GM19467 (cell line): Measurements from ENCODE around the gene BCL2A1.
"Not testable (repeated sequence)": the region's sequence is repeated elsewhere in the genome, so short reads cannot be mapped to it uniquely, and the experiment has no call there.

Source experiments
- ATAC-seq: cut with Tn5 transposase; IDR thresholded peaks from one replicate; pipeline ENCODE4 v1.9.1; 2021; ENCODE audit warnings: mild to moderate bottlenecking, moderate library complexity; ENCODE audit not compliant: unreplicated experiment

The BCL2A1 gene

DNA sequence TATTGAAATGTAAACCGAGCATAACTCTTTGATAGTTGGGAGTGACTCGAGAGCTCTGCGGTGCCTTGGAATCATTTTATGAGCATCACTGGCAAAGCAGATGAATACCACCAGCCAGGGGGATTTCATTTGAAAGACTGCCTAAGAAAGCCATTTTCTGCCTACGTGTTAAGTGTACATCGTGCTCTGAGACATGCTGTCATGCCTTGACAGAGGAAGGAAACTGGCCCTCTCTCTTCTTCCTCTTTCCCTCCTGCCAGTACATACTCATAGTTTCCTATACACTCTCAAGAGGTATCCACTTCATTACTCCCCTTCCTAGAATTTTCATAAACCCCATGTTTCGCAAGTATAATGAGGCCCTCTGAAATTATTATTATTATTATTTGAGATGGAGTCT, 8.8 kb downstream of the BCL2A1 start:
- ATAC-seq = peak; percentile 43

DNA sequence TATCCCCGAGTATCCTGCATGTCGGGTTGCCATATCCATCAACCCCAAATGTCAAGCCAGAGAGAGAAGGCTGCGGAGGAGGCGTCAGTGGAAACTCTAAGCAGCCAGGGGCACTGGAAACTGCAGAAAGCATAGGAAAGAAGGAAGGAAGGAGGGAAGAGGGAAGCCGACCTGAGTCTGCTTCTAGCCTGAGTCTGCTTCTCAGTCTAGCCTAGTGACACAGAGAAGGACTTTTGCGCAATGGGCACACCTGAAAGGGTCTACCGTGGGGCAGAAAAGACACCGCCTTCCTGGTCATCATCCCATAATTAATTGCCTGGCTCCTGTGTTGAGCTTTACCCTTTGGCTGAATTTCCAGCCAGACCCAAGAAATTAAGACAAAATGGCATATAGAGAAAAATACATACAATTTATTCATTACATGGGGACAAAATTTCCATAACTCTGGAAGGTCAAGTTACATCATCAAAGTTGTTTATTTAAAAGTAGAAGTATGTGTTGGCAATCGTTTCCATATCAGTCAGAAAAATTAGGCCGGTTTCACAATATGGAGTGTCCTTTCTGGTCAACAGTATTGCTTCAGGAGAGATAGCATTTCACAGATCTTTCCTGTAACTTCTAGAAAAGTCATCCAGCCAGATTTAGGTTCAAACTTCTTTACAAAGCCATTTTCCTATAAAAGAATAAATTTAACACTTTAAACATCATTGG, 10.3 kb downstream of the BCL2A1 start:
- no peak for ATAC-seq

DNA sequence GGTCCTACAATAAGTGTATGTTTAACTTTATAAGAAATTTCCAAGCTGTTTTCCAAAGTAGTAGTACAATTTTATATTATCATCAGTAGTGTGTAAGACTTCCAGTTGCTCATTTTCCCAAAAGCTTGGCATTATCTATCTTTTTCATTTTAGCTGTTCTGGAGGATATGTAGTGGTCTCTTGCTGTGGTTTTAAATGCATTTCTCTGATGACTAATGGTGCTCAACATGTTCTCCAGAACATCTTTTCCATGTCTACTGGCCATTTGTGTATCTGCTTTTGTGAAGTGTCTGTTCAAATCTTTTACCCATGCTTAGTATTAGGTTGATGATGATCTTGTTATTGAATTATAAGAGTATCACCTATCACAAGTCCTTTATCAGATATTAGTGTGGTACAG, 13.3 kb downstream of the BCL2A1 start:
- ATAC-seq = no peak

DNA sequence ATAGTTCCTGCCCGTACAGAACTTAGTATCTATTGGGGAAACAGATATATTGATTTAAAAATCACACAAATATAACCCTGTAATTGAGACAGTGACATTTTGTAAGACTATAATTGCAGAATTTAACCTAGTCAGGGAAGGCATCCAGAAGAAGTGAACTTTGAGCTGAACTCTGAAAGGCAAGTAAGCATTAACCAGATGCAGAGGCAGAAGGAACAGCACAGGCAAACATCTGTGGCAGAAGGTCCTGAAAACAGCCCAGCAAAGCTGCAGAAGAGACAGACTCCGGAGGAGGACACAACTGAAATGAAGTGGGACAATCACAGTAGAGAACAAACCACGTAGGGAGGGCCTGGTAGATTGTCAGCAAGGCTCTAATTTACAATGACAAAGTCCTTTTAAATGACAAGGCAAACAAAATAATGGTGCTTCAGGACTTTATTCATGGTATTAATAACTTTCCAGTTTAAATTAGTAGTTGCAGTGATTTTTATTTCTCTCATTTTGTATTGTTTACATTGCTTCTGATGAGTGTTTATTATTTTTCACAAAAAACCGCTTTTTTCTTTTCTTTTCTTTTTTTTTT, 14.5 kb downstream of the BCL2A1 start:
- ATAC-seq = no peak

DNA sequence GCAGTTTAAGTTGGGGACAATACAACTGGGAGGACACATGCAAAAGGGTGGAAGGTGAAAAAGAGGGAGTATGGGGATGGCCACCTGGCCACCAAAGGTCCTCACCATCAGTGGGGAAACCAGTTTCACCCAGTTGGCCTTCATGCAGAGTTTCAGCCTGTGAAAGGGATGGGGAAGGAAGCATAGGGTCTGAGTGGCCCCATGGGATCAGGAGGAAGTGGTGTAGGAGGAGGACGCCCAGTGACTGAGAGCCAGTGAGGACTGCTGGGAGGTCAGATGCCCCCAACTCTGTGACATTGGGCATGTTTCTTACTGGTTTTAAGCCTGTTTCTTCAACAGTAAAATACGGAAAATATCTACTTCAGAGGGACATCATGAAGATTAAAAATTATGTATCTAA, 16.3 kb downstream of the BCL2A1 start:
- no peak for ATAC-seq

DNA sequence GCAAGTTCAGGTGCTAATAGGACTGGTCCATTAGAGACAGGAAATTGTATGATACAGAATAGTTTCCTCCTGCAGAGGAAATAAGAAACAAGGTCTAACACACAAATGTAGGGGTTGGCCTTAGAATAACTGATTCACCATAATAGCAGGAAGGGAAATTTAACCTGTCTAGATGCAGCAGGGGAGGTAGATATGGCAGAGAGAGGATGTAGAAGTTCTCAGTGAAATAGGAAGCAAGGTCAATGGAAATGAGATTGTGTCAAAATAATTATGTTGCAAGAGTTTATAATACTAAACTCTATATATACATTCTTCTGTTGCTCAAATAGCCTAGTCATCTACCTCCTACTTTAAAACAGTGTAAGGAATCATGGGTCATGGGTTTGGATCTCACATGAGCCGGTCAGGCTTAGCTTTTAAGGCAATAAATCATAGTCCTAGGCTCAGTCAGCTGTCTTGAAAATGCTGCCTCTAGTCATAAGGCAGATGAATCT, 17.0 kb downstream of the BCL2A1 start:
- ATAC-seq = no peak

DNA sequence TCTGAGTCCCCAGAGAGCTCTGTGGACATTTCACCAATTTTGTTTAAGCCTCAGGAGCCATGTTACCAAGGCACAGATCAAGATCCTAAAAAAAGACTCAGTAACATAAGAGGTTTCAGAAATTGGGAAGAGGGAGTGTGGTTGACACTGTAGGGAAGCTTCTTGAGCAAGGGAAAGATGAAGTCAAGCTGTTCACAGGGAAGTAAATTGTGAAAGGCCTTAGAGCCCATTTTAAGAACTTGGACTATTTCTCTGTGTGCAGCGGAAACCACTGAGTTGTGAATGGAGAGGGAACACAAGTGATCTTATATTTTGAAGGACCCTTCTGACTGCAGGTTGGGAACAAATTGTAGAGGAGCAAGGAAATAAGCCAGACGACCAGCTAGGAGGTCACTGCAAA, 18.7 kb downstream of the BCL2A1 start:
- ATAC-seq = no peak

DNA sequence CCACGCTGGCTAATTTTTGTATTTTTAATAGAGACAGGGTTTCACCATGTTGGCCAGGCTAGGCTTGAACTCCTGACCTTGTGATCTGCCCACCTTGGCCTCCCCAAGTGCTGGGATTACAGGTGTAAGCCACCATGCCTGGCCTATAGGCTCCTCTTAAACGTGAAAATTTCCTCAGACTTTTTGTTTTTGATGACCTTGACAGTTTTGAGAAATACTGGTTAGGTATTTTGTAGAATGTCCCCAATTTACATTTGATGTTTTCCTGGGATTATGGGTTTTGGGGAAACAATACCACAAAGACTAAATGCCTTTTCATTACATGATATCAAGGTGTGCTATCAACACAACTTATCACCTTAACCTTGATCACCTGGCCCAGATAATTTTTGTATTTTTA, 20.7 kb downstream of the BCL2A1 start:
- no peak for ATAC-seq

DNA sequence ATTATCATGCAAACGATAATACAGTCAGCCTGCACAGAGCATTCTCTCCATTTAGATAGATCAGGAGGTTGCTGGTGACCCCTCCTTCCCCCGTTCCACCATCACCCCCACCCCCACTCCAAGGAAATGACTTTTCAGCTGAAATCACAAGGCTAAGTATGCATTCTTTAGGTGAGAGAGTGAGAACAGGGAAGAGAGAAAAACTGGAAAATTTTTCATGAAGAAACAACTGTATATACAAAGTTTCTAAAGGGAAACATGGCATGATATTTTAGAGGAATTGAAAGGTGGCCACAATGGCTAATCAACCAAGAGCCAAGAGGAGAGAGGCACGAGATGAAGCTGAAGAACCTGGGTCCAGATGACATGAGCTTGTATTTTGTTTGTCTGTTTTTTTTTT, 22.2 kb downstream of the BCL2A1 start:
- ATAC-seq = no peak

DNA sequence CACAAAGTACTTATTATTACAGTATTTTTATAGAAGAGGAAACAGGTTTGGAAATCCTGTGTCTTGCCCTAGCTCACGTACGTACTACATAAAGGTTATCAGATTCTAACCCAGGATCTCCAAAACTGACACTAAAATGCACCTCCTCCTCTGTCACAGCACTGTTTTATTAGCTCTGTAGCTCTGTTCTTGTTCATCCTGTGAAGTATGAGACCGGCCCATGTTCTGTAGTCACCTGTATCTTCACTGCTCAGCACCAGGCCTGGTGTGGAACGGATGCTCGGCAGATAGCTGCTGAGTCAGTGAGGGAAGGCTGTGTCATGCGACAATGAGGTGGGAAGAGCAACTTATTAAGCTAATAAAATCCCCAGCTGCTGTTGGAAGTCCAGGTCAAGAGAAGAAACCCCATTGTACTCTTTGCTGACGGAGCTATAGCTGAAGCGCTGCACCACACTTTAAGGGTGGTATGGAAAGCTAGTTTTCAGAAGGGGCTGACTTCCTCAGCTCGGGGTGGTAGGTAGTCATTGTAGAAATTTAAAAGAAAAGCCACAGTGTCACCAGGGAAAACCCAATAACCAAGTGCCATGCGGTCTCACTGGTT, 22.8 kb downstream of the BCL2A1 start:
- no peak for ATAC-seq

DNA sequence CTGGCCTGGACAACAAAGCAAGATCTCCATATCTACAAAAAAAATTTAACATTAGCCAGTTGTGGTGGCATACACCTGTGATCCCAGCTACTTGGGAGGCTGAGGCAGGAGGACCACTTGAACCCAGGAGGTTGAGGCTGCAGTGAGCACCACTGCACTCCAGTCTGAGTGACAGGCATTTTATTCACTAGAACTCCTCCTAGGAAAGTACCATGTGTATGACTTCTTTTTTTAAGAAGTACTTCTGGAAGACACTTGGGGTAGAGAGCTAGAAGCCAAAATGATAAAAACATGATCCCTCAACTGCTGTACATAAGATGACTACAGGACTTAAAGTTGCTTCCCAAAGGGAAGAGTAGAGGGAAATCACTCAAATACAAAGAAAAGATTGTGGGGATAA, 24.0 kb downstream of the BCL2A1 start:
- ATAC-seq = no peak

DNA sequence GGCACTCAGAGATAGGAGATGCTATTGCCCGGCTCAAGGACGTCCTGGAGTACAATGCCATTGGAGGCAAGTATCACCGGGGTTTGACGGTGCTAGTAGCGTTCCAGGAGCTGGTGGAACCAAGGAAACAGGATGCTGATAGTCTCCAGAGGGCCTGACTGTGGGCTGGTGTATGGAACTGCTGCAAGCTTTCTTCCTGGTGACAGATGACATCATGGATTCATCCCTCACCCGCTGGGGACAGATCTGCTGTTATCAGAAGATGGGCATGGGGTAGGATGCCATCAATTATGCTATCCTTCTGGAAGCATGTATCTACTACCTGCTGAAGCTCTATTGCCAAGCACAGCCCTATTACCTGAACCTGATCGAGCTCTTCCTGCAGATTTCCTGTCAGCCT, 26.4 kb downstream of the BCL2A1 start:
- no peak for ATAC-seq

DNA sequence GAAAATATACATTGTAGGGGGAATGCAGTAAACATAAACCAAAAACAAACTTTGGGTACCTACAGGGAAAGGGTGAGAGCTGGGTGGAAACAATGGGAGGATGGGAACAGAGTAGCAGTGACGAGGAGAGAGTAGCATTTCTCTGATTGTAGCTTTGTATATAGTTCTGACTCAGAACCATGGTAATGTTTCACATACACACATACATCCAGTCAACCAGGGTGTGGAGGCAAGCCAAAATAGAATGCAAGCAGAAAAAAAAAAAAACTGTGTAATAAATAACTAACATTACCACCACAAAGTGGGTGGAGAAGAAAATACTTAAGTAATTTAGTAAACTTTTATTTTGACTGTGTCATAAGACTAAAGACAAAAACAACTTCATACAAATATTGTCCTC, 27.2 kb downstream of the BCL2A1 start:
- peak; percentile 55 for ATAC-seq

DNA sequence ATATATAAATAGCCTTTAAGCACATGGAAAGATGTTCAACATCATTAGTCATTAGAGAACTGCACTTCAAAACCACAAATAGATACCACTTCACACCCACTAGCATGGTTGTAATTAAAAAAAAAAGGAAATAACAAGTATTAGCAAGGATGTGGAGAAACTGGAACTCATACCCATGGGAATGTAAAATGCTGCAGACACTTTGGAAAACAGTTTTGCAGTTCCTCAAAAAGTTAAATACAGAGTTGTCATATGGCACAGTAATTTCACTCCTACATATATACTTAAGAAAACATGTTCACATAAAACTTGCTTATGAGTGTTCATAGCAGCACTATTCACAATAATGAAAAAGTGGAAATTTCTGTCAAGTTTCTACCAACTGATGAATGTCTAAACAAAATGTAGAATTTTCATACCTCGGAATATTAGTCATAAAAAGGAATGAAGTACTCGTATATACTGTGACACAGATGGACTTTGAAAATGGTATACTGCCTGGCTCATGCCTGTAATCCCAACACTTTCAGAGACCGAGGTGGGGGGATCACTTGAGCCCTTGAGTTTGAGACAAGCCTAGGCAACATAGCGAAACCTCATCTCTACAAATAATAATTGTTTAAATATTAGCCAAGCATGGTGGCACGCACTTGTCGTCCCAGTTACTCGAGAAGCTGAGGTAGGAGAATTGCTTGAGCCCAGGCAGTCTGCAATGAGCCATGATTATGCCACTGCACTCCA, 28.1 kb downstream of the BCL2A1 start:
- no peak for ATAC-seq

DNA sequence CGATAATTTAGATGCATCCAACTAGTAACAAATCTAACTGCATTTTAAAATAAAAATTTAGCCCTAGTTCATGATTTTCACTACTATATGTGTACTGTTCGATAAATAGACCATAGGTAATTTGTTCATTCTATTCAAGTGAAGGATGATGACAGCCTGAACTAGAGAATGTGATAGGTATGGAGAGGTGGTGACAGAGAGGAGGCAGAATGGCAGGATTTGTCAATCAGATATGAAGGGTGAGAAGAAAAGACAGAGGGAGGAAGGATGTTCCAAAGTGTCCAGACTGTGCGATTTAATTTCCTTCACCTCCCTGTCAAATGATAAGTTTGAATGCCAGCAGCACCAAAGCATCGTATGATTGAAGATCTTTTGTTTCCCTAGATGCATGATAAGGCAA, 31.6 kb downstream of the BCL2A1 start:
- no peak for ATAC-seq

DNA sequence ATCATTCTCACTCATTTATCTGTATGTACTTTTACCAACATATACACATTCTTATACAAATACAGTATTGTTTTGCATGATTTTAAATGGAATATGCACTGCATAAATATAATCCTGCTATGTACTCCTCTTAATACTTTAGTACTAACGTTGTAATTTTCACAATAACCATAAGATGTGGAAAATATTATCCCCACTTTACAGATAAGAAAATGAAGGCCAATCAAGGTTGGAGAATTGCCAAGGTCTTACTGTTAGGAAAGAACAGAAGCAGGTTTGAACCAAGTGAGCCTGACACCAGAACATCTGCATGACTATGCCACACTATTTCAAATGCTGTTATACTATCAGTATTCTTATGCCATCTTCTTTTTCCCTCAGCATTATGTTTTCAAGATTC, 32.9 kb downstream of the BCL2A1 start:
- ATAC-seq = no peak

DNA sequence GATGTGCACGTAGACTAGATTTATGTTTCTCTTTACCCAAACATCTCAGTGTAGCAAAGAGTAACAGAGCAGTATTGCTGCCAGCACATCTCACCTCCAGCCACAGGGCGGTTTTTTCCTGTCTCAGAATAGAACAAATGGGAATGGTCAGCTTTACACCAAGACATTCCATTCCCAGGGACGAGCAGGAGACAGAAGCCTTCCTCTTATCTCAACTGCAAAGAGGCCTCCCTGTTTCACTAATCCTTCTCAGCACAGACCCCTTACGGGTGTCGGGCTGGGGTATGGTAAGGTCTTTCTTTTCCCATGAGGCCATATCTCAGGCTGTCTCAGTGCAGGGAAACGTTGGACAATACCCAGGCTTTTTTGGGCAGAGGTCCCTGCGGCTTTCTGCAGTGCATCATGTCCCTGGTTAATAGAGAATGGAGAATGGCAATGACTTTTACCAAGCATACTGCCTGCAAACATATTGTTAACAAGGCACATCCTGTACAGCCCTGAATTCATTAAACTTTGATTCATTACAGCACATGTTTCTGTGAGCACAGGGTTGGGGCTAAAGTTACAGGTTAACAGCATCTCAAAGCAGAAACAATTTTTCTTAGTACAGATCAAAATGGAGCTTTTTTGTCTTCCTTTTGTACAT, 35.3 kb downstream of the BCL2A1 start:
- not testable (repeated sequence) for ATAC-seq

DNA sequence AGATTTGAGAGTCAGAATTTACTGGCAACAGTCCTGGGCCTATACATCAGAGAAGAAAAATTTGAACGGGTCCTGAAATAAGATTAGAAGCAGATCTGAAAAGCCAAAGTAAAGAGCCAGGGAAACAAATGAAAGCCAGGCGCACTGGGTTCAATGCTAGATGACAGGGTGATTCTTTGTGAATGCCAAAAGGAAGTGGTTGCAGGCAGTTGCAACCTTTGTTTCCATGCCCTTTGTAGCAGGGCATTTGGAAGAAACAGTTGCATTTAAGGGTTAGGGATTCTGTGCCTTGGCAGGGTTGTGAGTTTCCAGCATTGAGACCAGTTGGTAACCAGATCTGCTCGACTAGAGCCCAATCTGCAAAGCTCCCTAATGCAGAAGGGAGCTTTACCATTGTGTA, 37.8 kb downstream of the BCL2A1 start:
- no peak for ATAC-seq

DNA sequence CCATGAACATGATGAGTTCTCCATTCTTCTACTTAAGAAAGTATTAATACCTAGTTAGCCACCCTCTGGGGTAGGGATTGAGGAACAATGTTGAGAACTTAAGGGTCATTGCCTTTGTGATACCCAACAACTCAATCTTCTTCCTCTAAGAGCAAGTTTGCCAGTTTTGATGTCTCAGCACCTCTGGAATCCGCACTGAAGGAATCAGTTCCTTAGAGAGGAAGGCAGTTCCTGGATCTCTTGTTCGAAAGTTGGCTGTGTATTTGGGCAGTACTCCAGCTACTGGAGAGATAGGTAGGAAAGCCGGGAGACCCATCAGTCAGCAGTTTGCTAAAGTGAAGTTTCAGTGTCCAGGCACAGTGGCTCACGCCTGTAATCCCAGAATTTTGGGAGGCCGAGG, 38.5 kb downstream of the BCL2A1 start:
- no peak for ATAC-seq

DNA sequence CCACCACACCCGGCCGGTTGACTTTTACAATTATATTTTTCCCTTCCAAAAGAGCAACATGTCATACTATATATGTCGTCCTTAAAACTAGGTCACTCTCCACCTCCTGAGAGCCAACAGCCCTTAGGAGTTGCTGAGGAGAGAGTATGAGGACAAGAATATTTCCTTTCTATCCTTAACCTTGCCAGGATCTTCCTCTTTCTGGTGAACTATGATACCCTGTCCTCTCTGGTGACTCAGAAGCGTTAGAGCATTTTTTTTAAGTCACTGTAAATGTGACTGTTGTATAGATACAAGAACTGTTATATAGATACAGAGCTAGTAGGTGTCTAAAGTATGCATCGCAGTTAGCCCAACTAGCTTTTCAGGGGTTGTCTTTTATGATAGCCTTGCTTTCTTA, 40.5 kb downstream of the BCL2A1 start:
- ATAC-seq = no peak

DNA sequence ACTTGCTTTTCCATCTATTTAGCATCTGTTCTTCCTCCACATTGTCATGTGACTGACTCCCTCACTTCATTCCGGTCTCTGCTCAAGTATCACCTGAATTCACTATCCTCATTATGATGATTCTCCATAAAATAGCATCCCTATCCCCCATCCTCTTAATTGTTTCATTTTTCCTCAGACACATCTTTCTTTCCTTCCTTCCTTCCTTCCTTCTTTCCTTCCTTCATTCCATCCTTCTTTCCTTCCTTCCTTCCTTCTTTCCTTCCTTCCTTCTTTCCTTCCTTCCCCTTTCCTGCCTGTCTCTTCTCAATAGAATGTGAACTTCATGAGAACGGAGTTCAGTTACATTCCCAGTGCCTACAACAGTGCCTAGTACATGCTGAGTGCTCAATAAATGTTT, 41.6 kb downstream of the BCL2A1 start:
- ATAC-seq = no peak
